HG03103 (cell line): ENCODE data around the gene ABCC3.

Experiments
- ATAC-seq: cut with Tn5 transposase; IDR thresholded peaks from one replicate; pipeline ENCODE4 v1.9.1; 2021; ENCODE audit warnings: low read depth; ENCODE audit not compliant: unreplicated experiment

Gene ABCC3

GRCh38 chr17:50642071-50642721, 7.5 kb downstream of the ABCC3 start:
- no peak for ATAC-seq

GRCh38 chr17:50642722-50643656, 8.3 kb downstream of the ABCC3 start:
- no peak for ATAC-seq

DNA sequence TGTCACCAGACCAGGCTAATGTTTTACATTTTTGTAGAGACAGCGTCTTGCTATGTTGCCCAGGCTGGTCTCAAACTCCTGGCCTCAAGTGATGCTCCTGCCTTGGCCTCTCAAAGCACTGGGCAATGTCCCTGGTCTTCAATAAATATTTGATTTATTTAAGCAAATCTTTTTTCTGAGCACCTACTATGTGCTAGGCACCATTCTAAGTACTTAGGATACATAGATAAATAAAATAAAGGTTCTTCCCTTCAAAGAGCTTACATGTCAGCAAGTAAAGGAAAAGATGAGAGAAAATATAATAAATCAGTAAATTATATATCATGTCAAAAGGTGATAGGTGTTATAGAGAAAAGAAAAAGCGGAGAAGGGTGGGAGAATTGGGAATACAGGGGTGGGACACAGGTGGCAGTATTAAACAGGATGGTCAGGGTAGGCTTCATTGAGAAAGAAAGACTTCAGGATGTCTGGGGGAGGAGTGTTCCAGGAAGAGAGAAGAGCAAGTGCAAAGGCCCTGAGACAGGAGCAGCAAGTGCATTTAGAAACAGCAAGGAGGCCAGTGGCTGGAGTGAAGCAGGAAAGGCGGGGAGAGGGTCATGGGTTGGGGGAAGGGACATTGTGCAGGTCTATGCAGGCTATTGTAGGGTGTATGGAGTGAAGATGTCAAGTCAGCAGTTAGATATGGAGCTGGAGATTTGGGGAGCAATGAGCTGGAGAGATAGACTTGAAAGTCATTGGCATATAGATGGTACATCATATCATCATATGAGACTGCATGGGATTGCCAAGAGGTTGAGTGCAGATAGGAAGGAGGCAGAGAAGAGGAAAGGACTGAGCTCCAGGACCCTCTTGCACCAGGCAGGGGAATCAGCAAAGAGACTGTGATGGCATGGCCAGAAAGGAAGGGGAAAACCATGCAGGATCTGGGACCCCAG, 11.3 kb downstream of the ABCC3 start:
- no peak for ATAC-seq

- ATAC-seq: no peak
Measured at GRCh38 chr17:50647187-50647586, 12.5 kb downstream of the ABCC3 start.

- ATAC-seq: no peak
Measured at GRCh38 chr17:50649042-50649908, 14.6 kb downstream of the ABCC3 start.

DNA sequence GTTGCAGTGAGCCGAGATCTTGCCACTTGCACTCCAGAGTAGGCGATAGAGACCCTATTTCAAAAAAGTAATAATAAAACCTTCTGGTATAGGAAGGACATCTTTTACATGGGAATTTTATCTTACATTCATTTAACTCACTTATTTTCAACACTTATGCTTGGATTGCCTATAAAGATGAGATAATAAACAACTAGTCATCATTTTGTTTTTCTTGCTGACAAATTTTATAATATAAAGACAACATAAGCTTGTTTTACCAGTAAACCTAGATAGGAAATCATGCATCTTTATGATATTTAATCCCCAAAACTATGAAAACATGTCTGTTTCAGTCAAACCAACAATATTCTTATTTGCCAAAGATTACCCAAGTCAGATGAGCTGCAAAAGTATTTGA, 17.0 kb downstream of the ABCC3 start:
- no peak for ATAC-seq

DNA sequence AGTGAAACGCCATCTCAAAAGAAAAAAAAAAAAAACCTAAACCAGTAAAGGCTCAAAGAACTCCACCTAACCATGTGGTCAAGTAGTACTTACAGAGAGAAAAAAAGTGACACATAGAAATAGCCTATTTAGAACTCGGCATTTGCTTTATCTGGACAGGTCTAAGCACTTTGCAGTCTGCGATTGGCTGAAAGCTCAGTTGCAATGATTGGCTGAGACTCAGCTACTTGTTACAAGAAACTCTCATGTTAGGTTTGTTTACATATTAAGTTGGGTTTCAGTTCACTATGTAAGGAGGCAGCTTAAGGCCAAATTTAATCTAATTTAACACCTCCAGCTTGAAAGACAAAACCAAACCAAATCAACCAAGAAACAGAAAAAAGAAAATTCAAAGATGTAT, 19.1 kb downstream of the ABCC3 start:
- no peak for ATAC-seq

GRCh38 chr17:50656509-50656908, 21.8 kb downstream of the ABCC3 start:
- no peak for ATAC-seq

- ATAC-seq: no peak
Measured at GRCh38 chr17:50657054-50657453, 22.4 kb downstream of the ABCC3 start.

- no peak for ATAC-seq
Measured at GRCh38 chr17:50657627-50658026, 22.9 kb downstream of the ABCC3 start.

DNA sequence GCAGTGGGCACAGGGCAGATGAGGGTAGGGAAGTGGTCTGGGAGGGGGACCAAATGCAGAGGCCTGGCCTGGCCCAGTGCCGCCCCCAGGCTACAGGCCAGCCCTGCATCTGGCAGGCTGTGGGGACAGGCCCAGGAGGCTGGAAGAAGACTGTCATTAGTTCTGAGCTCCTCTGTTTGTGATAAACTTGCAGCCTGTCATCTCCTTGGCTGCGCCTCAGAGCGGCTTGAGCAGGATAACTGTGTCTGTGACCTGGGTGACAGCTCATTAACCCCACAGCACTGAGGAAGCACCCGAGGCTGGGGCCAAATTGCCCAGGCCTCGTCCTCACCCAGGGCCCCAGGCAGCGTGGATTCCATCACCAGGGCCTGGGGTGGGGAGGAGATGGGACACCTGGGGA, 23.9 kb downstream of the ABCC3 start:
- no peak for ATAC-seq

- no peak for ATAC-seq
Measured at GRCh38 chr17:50659179-50659578, 24.5 kb downstream of the ABCC3 start.

- no peak for ATAC-seq
Measured at GRCh38 chr17:50660042-50660886, 25.6 kb downstream of the ABCC3 start.

- no peak for ATAC-seq
Measured at GRCh38 chr17:50660887-50661345, 26.2 kb downstream of the ABCC3 start.

DNA sequence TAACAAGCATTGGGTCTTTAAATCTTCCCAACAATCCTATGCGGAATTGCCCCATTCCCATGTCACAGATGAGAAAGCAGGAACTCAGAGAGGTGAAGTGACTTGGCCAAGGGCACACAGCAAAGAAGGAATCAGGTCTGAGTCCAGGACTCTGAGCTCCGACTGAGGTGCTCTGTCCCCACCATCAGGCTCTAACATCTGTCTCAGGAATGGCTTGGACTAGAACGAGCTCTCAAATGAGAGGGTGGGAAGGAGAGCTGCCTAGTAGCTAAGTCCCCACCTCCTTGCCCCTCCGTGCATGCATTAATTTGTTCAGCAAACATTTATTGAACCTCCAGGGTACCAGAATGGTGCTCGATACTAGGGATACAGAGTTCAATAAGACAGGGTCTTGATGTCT, 26.7 kb downstream of the ABCC3 start:
- no peak for ATAC-seq

- ATAC-seq: no peak
Measured at GRCh38 chr17:50661795-50662391, 27.2 kb downstream of the ABCC3 start.

DNA sequence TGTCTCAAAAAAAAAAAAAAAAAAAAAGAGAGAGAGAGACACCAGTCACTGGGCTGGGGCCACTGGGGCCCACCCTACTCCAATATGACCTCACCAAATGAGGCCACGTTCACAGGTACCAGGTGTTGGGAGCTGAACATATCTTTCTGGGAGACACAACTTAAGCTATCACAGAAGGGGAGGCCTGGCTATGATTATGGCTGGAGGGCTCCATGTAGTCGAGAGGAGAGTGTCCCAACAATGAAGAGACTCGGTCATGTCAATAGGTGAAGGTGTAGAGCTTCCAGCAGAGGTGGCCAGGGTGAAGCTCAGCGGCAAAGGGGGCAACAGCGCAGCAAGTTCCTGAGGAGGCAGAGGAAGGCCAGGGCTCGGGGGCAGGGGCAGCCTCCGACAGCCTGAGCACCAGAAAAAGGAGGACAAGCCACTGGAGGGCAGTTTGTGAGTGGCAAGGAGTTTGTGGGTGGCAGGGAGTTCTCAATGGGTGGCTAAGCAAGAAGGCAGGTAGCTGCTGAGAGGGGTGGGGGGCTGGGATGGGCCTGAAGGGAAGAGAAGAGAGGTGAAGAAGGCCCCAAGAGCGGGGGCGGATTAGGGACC, 28.0 kb downstream of the ABCC3 start:
- ATAC-seq: no peak

DNA sequence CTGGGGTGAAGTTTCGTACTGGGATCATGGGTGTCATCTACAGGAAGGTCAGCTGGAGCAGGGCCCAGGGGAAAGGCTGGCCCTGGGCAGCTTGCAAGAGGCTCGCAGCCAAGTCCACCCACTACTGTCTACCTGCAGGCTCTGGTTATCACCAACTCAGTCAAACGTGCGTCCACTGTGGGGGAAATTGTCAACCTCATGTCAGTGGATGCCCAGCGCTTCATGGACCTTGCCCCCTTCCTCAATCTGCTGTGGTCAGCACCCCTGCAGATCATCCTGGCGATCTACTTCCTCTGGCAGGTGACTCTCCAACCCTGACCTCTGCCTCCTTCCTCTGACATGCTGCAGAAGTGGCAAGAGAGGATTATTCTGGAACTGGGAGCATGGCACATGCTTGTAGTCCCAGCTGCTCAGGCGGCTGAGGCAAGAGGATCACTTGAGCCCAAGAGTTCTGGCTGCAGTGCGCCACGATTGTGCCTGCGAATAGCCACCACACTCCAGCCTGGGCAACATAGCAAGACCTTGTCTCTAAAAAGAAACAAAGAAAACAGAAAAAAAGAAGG, 29.2 kb downstream of the ABCC3 start:
- no peak for ATAC-seq
